ENCODE data around the gene KRT77. TPM values are rescaled to one million over a fixed set of nuclear protein-coding genes. Genes with fewer than 3 reads are reported as not detected.

The KRT77 gene
- total RNA-seq, 2 donors from 2014 or later, result 0.41 TPM; not detected in 1

DNA sequence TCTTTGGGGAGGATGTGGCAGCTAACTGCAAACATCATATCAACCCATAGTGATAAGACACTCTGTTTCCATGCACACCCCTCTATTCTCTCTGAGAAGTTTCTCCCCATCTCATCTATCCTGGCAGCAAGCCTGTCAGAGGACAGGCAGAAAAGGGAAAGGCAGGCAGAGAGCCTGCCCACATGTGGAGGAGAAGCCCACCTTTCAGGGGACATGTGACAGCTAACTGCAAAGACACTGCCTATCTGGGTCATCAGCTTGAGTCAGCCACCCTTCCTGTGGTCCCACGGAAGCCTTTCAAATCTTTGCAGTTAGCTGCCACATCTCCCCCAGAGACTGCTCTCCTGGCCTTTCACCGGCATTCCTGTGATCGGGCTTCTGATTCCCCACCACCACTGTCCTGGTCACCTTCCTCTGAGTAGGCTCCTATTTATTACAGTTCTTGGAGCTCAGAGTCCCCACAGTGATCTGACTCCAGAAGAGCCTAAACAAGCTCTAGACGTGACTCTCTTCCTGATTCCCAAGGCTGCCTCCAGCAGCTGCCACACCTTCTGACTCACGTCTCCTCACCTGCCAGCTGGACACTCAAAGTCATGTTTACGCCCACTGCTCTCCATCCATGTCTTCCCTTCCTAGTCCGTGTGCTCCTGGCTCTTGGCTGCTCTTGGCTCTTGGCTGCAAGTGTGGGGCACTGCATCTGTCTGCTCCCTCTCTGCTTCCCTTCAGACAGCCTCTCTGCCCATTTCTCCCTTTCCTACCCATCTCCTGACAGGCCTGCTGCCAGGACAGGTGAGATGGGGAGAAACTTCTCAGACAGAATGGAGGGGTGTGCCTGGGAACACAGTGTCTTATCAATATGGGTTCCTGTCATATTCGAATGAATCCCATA lies 15.6 kb downstream of the KRT77 start:
- no peaks in the 10 kb centered on the region for H3K27me3 ChIP-seq (replicated peaks; ENCODE audit: insufficient read depth)
- peaks cover 0 to 8% of the 10 kb centered on the region in 2 donors for H3K4me1 ChIP-seq (ENCODE audit: control insufficient read depth in 1 of 2, low read depth in 2 of 2)
- no peak overlapping the region for H3K4me3 ChIP-seq
- ATAC-seq (ENCODE audit: insufficient number of reproducible peaks, low FRiP score, low read depth), result no peak
- TF ChIP-seq, protein P1, sequence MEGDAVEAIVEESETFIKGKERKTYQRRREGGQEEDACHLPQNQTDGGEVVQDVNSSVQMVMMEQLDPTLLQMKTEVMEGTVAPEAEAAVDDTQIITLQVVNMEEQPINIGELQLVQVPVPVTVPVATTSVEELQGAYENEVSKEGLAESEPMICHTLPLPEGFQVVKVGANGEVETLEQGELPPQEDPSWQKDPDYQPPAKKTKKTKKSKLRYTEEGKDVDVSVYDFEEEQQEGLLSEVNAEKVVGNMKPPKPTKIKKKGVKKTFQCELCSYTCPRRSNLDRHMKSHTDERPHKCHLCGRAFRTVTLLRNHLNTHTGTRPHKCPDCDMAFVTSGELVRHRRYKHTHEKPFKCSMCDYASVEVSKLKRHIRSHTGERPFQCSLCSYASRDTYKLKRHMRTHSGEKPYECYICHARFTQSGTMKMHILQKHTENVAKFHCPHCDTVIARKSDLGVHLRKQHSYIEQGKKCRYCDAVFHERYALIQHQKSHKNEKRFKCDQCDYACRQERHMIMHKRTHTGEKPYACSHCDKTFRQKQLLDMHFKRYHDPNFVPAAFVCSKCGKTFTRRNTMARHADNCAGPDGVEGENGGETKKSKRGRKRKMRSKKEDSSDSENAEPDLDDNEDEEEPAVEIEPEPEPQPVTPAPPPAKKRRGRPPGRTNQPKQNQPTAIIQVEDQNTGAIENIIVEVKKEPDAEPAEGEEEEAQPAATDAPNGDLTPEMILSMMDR (IDR thresholded peaks at IDR 0.05), result no peak
- no peak for DNase-seq (ENCODE audit: low spot score)
- H3K9me3 ChIP-seq, result no peaks in the 10 kb centered on the region
- no peak overlapping the region for H3K27ac ChIP-seq
- H3K36me3 ChIP-seq, result no peaks in the 10 kb centered on the region

DNA sequence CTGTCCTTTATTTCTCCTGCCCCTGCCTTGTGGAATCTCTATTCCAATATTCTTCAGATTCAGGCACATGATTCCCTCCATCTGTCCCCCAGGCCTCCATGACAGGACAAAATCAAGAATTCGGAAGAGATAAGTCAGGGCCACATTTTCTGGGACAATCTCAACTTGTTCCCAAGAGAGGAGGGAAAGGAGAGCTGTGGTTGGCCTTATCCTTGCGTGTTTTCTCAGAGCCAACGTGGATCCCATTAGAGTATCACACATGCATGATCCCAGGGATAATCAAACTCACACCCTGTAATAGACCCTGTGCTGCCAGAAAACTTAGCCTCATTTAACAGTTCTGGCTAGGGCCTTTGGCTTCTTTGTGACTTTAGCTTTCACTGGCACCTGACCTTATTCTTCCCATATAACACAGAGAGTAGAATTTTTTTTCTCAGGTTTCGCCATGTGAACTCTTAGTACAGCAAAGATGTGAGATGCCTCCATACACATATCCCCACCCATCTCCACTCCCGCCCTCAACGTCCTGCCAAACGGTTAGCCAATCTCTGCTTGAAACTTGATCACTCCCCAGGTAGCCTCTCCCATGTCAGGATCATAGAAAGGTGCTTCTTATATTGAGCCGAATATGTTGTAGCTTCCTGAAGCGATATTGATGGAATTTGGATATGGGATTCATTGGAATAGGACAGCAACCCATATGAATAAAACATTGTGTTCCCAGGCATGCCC lies 16.4 kb downstream of the KRT77 start:
- Histone ChIP-seq H3K27me3 (replicated peaks; ENCODE audit: insufficient read depth) (no peaks in the 10 kb centered on the region), H3K36me3 (no peaks in the 10 kb centered on the region), H3K9me3 (no peaks in the 10 kb centered on the region), H3K4me1 (ENCODE audit: control insufficient read depth in 1 of 2, low read depth in 2 of 2) (peaks cover 0 to 8% of the 10 kb centered on the region in 2 donors), H3K4me3 (no peak overlapping the region), H3K27ac (no peak overlapping the region)
- no peak for DNase-seq (ENCODE audit: low spot score)
- TF ChIP-seq, protein P1 (IDR thresholded peaks at IDR 0.05), result no peak
- ATAC-seq (ENCODE audit: insufficient number of reproducible peaks, low FRiP score, low read depth), result no peak

DNA sequence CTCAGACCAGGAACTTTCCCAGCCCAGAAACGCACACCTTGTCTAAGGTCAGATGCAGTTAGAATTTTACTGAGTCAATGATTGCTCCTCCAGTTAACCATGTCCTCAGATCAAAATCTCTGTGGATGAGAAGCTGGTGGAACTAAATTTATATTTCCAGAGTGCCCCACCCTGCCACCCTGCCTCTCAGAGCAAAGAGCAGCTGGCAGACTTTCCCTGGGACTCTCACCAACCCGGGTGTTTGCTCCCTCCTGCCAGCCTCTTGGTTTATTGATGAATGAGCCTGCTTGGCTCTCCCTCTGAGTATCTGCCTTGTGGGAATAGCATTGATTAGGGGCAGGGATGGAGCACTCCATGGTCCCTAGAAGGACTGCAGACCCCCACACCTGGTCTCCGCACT lies 17.3 kb downstream of the KRT77 start:
- H3K4me1 ChIP-seq (ENCODE audit: control insufficient read depth in 1 of 2, low read depth in 2 of 2), result peaks cover 0 to 4% of the 10 kb centered on the region in 2 donors
- no peak for ATAC-seq (ENCODE audit: insufficient number of reproducible peaks, low FRiP score, low read depth)
- no peak overlapping the region for H3K27ac ChIP-seq
- H3K4me3 ChIP-seq, result no peak overlapping the region
- DNase-seq (ENCODE audit: low spot score), result no peak
- TF ChIP-seq, protein P1 (IDR thresholded peaks at IDR 0.05), result no peak
- no peaks in the 10 kb centered on the region for H3K36me3 ChIP-seq
- H3K9me3 ChIP-seq, result no peaks in the 10 kb centered on the region
- H3K27me3 ChIP-seq (replicated peaks; ENCODE audit: insufficient read depth), result no peaks in the 10 kb centered on the region

DNA sequence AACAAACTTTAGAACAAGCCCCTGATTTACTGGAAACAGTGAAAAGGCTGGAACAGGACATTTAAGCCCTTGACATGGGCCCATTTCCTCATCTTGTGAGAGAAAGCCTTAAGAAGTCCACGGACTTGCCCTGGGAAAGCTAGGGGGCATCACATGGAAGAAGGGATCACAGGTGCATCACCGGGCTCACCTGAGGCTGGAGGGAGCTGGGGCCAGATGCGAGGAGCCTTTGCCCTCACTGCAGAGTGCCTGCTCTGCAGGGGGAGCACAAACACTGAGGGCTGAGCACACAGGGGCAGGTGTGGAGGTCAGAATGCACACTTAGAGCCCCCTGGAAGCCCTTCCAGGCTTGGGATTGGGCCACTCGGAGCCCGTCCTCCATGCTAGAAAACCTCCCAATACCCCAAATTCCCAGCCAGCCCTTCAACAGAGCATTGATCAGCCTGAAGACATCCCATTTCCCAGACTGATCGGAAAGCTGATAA lies 17.9 kb downstream of the KRT77 start:
- H3K27ac ChIP-seq, result no peak overlapping the region
- TF ChIP-seq, protein P1 (IDR thresholded peaks at IDR 0.05), result no peak
- ATAC-seq (ENCODE audit: insufficient number of reproducible peaks, low FRiP score, low read depth) (no peak), DNase-seq (ENCODE audit: low spot score) (no peak)
- H3K4me1 ChIP-seq (ENCODE audit: control insufficient read depth in 1 of 2, low read depth in 2 of 2), result no peaks in the 10 kb centered on the region
- H3K36me3 ChIP-seq, result no peaks in the 10 kb centered on the region
- H3K9me3 ChIP-seq, result no peaks in the 10 kb centered on the region
- no peaks in the 10 kb centered on the region for H3K27me3 ChIP-seq (replicated peaks; ENCODE audit: insufficient read depth)
- H3K4me3 ChIP-seq, result no peak overlapping the region

DNA sequence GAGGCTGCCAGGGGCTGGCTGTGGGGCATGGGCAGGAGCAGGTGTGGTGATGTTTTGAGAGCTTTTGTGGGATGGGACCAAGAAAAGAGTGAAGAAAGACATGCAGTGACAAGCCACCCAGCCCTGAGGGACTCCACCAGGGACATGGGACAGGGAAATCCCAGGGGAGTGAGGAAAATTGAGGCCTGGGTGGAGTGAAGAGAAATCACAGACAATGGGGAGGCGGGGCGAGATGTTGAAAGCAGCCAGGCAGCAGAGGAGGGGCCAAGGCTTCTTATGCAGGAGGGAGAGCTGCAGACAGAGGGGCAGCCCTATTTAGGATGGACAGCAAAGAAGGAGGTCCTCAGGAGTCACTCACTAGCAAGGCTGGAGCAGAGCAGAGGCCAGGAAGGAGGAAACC lies 18.9 kb downstream of the KRT77 start:
- TF ChIP-seq, protein P1 (IDR thresholded peaks at IDR 0.05), result no peak
- Histone ChIP-seq H3K27ac (no peak overlapping the region), H3K27me3 (replicated peaks; ENCODE audit: insufficient read depth) (no peaks in the 10 kb centered on the region), H3K4me1 (ENCODE audit: control insufficient read depth in 1 of 2, low read depth in 2 of 2) (no peaks in the 10 kb centered on the region), H3K36me3 (no peaks in the 10 kb centered on the region), H3K9me3 (no peaks in the 10 kb centered on the region), H3K4me3 (no peak overlapping the region)
- DNase-seq (ENCODE audit: low spot score) (no peak), ATAC-seq (ENCODE audit: insufficient number of reproducible peaks, low FRiP score, low read depth) (no peak)

Data from thoracic aorta (tissue), 2 donors.